Measurements from ENCODE around the gene TAS1R2. TPM values are rescaled to one million over a fixed set of nuclear protein-coding genes. Genes with fewer than 3 reads are reported as not detected.
A peak's percentile ranks its signal among the peaks of the same experiment; 100 is the strongest.

TAS1R2 gene
- total RNA-seq, 1 donor = not detected

GRCh38 chr1:18805925-18806849 lies 53.3 kb downstream of the TAS1R2 start:
- no peak for TF ChIP-seq CTCF (IDR thresholded peaks at IDR 0.05; ENCODE audit: insufficient read depth, low read length)
- no peak overlapping the region for H3K4me3 ChIP-seq (ENCODE audit: low read depth, low read length)
- DNase-seq (ENCODE audit: low read depth) = peak; percentile 4

- H3K4me3 ChIP-seq (ENCODE audit: low read depth, low read length) = no peak overlapping the region
- no peak for DNase-seq (ENCODE audit: low read depth)
- no peak for TF ChIP-seq CTCF (IDR thresholded peaks at IDR 0.05; ENCODE audit: insufficient read depth, low read length)
Observed at GRCh38 chr1:18805150-18805879, 54.1 kb downstream of the TAS1R2 start.

GRCh38 chr1:18803851-18804250 lies 55.6 kb downstream of the TAS1R2 start:
- no peak overlapping the region for H3K4me3 ChIP-seq (ENCODE audit: low read depth, low read length)
- DNase-seq (ENCODE audit: low read depth) = no peak
- no peak for TF ChIP-seq CTCF (IDR thresholded peaks at IDR 0.05; ENCODE audit: insufficient read depth, low read length)

GRCh38 chr1:18803151-18803791 lies 56.2 kb downstream of the TAS1R2 start:
- no peak for TF ChIP-seq CTCF (IDR thresholded peaks at IDR 0.05; ENCODE audit: insufficient read depth, low read length)
- DNase-seq (ENCODE audit: low read depth) = no peak

GRCh38 chr1:18802231-18802630 lies 57.2 kb downstream of the TAS1R2 start:
- no peak for TF ChIP-seq CTCF (IDR thresholded peaks at IDR 0.05; ENCODE audit: insufficient read depth, low read length)
- H3K4me3 ChIP-seq (ENCODE audit: low read depth, low read length) = no peak overlapping the region
- no peak for DNase-seq (ENCODE audit: low read depth)

More at GRCh38 chr1:18803151-18803791, 56.2 kb downstream of the TAS1R2 start:
- H3K4me3 ChIP-seq (ENCODE audit: low read depth, low read length) = no peak overlapping the region

- no peak for TF ChIP-seq CTCF (IDR thresholded peaks at IDR 0.05; ENCODE audit: insufficient read depth, low read length)
- no peak overlapping the region for H3K4me3 ChIP-seq (ENCODE audit: low read depth, low read length)
- DNase-seq (ENCODE audit: low read depth) = no peak
Observed at GRCh38 chr1:18800258-18800657, 59.2 kb downstream of the TAS1R2 start.
